ENCODE results near the gene ASXL1.
A peak's percentile ranks its signal among the peaks of the same experiment; 100 is the strongest.

The ASXL1 gene

GRCh38 chr20:32411955-32412706, 54.0 kb downstream of the ASXL1 start:
- no peak for DNase-seq

GRCh38 chr20:32415494-32415893, 57.4 kb downstream of the ASXL1 start:
- DNase-seq, result no peak

GRCh38 chr20:32416206-32416605, 58.1 kb downstream of the ASXL1 start:
- no peak for DNase-seq

- DNase-seq, result no peak
These were observed 60.2 kb downstream of the ASXL1 start for GRCh38 chr20:32418376-32418775.

- no peak for DNase-seq
These were observed 63.2 kb downstream of the ASXL1 start for GRCh38 chr20:32421290-32421689.

GRCh38 chr20:32427996-32428395, 69.9 kb downstream of the ASXL1 start:
- DNase-seq, result no peak

GRCh38 chr20:32429343-32429742, 71.2 kb downstream of the ASXL1 start:
- no peak for DNase-seq

- no peak for DNase-seq
These were observed 71.7 kb downstream of the ASXL1 start for GRCh38 chr20:32429745-32430360.

GRCh38 chr20:32431457-32431856, 73.3 kb downstream of the ASXL1 start:
- DNase-seq, result no peak

GRCh38 chr20:32432277-32432676, 74.1 kb downstream of the ASXL1 start:
- no peak for DNase-seq

GRCh38 chr20:32433311-32434021, 75.3 kb downstream of the ASXL1 start:
- DNase-seq, result no peak

- no peak for DNase-seq
These were observed 76.3 kb downstream of the ASXL1 start for GRCh38 chr20:32434434-32434833.

GRCh38 chr20:32435449-32436107, 77.4 kb downstream of the ASXL1 start:
- no peak for DNase-seq

GRCh38 chr20:32436142-32436861, 78.2 kb downstream of the ASXL1 start:
- no peak for DNase-seq

GRCh38 chr20:32436968-32437367, 78.8 kb downstream of the ASXL1 start:
- DNase-seq, result no peak

GRCh38 chr20:32437391-32438074, 79.4 kb downstream of the ASXL1 start:
- DNase-seq, result no peak

- no peak for DNase-seq
These were observed 80.3 kb downstream of the ASXL1 start for GRCh38 chr20:32438331-32438858.

GRCh38 chr20:32439132-32439829, 81.2 kb downstream of the ASXL1 start:
- peak in 1 of 2 donors; percentile 11 for DNase-seq

GRCh38 chr20:32440069-32440757, 82.1 kb downstream of the ASXL1 start:
- DNase-seq, result no peak

GRCh38 chr20:32440758-32441078, 82.6 kb downstream of the ASXL1 start:
- no peak for DNase-seq

GRCh38 chr20:32441638-32442037, 83.5 kb downstream of the ASXL1 start:
- no peak for DNase-seq
